ENCODE results near the gene SLC25A34. TPM values are rescaled to one million over a fixed set of nuclear protein-coding genes. Genes with fewer than 3 reads are reported as not detected.

SLC25A34 gene
- total RNA-seq, 1 donor from 2014 or later, result 0.25 TPM

DNA sequence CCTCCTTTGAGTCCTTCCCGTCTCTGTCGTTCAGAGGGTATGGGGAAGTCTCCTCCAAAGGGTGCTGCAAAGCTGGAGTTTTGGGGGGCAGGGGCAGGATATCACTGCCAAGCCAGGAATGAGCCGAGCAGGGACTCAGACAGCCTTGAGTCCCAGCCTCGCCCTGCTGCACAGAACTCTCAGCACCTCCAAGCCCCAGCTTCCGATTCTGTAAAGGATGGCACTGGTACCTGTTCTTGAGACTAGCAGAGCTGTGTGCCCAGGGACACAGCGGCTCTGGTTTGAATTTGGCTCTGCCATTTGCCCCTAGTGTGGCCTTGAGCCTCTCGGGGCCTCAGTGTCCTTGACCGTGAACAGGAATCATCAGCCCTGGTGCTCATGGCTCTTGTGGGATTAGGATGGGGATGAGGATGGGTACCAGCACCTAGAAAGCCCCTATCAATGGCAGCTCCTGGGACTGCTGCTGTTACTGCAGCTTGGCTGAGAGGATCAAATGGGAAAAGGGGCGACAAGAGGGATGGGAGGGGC lies 21.0 kb downstream of the SLC25A34 start:
- no peak for DNase-seq (ENCODE audit: low read depth)
- Histone ChIP-seq H3K4me3 (ENCODE audit: low read depth, low read length) (no peak overlapping the region), H3K27me3 (ENCODE audit: control insufficient read depth, insufficient read depth, low read length) (no peaks in the 10 kb centered on the region)

GRCh38 chr1:15757575-15758342 lies 21.7 kb downstream of the SLC25A34 start:
- peak overlapping the region; percentile 90 for H3K4me3 ChIP-seq (ENCODE audit: low read depth, low read length)
- TF ChIP-seq, protein P1, sequence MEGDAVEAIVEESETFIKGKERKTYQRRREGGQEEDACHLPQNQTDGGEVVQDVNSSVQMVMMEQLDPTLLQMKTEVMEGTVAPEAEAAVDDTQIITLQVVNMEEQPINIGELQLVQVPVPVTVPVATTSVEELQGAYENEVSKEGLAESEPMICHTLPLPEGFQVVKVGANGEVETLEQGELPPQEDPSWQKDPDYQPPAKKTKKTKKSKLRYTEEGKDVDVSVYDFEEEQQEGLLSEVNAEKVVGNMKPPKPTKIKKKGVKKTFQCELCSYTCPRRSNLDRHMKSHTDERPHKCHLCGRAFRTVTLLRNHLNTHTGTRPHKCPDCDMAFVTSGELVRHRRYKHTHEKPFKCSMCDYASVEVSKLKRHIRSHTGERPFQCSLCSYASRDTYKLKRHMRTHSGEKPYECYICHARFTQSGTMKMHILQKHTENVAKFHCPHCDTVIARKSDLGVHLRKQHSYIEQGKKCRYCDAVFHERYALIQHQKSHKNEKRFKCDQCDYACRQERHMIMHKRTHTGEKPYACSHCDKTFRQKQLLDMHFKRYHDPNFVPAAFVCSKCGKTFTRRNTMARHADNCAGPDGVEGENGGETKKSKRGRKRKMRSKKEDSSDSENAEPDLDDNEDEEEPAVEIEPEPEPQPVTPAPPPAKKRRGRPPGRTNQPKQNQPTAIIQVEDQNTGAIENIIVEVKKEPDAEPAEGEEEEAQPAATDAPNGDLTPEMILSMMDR (IDR thresholded peaks at IDR 0.05; ENCODE audit: insufficient read depth, low read length, poor library complexity, severe bottlenecking), result no peak
- no peak for DNase-seq (ENCODE audit: low read depth)

More for the DNA sequence above, 21.0 kb downstream of the SLC25A34 start:
- TF ChIP-seq, protein P1 (IDR thresholded peaks at IDR 0.05; ENCODE audit: insufficient read depth, low read length, poor library complexity, severe bottlenecking), result no peak
- H3K36me3 ChIP-seq (ENCODE audit: control insufficient read depth, insufficient read depth, low read length), result no peaks in the 10 kb centered on the region

GRCh38 chr1:15758343-15758931 lies 22.4 kb downstream of the SLC25A34 start, which contains the start of gene FBLIM1:
Gene FBLIM1 (plus strand): TSS chr1:15758795. CDS start chr1:15764984, 6,189 bp downstream.
- no peak for DNase-seq (ENCODE audit: low read depth)
- TF ChIP-seq, protein P1 (IDR thresholded peaks at IDR 0.05; ENCODE audit: insufficient read depth, low read length, poor library complexity, severe bottlenecking), result no peak
- H3K4me3 ChIP-seq (ENCODE audit: low read depth, low read length), result peak within 1 kb of the TSS; percentile 90
- no peaks in the 10 kb centered on the region for H3K27me3 ChIP-seq (ENCODE audit: control insufficient read depth, insufficient read depth, low read length)
- H3K36me3 ChIP-seq (ENCODE audit: control insufficient read depth, insufficient read depth, low read length), result no peaks in the 10 kb centered on the region

More at GRCh38 chr1:15757575-15758342, 21.7 kb downstream of the SLC25A34 start:
- H3K27me3 ChIP-seq (ENCODE audit: control insufficient read depth, insufficient read depth, low read length), result no peaks in the 10 kb centered on the region
- no peaks in the 10 kb centered on the region for H3K36me3 ChIP-seq (ENCODE audit: control insufficient read depth, insufficient read depth, low read length)

DNA sequence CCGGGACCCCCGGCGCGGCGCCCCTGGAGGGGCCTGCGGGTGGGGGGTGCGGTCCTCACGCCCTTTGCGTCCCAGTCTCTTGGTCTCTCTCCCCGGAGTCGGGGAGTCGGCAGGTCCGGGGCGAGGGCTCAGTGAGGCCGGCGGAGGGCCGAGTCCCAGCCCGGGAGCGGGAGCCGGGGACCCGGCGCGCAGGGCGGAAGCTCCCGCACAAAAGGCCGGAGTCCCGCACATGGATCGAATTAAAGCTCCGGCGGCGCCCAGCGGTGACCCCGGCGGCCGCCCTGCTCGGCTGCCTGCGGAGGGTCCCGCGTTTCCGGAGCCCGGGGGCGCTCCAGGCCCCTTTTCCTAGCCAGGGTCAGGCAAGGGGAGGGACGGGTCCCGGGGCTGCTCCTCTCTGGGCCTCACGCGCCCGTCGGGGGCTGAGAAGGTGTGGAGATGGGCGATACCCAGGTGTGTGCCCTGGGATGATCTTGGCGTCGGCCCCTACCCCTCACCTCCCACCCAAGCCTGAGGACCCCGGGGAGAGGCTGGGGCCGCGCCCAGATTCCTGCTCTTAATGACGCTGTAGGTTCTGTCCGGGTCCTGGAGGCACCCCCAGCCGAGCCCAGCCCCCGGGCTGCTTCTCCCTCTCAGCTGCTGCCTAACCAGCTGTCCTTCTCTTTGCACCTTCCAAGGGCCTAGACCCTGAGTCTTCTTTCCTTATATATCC lies 23.0 kb downstream of the SLC25A34 start:
- TF ChIP-seq, protein P1 (IDR thresholded peaks at IDR 0.05; ENCODE audit: insufficient read depth, low read length, poor library complexity, severe bottlenecking), result no peak
- H3K4me3 ChIP-seq (ENCODE audit: low read depth, low read length), result peak overlapping the region; percentile 90
- H3K27me3 ChIP-seq (ENCODE audit: control insufficient read depth, insufficient read depth, low read length), result no peaks in the 10 kb centered on the region
- no peaks in the 10 kb centered on the region for H3K36me3 ChIP-seq (ENCODE audit: control insufficient read depth, insufficient read depth, low read length)
- no peak for DNase-seq (ENCODE audit: low read depth)

GRCh38 chr1:15760520-15761211 lies 24.6 kb downstream of the SLC25A34 start:
- Histone ChIP-seq H3K4me3 (ENCODE audit: low read depth, low read length) (peak overlapping the region; percentile 90), H3K36me3 (ENCODE audit: control insufficient read depth, insufficient read depth, low read length) (no peaks in the 10 kb centered on the region), H3K27me3 (ENCODE audit: control insufficient read depth, insufficient read depth, low read length) (no peaks in the 10 kb centered on the region)
- no peak for DNase-seq (ENCODE audit: low read depth)
- TF ChIP-seq, protein P1 (IDR thresholded peaks at IDR 0.05; ENCODE audit: insufficient read depth, low read length, poor library complexity, severe bottlenecking), result no peak

All from kidney epithelial cell (primary cell).